ENCODE results near the gene TBX2. TPM values are rescaled to one million over a fixed set of nuclear protein-coding genes. Genes with fewer than 3 reads are reported as not detected.
A peak's percentile ranks its signal among the peaks of the same experiment; 100 is the strongest.

The TBX2 gene
- total and polyA plus RNA-seq, 9 of the 15 experiments (the other 6 are each of a cell fraction or from before 2014, with no cell fraction given) = 0.18 TPM; not detected in 8

GRCh38 chr17:61454381-61455323 is 55.0 kb downstream of the TBX2 start:
- intact Hi-C loops (cut with micrococcal nuclease) (no loop called here), in situ Hi-C loops (cut with MboI) (no loop called here)
- Histone ChIP-seq H3K4me1 (replicated peaks in 1 of 2; ENCODE audit: control insufficient read depth in 2 of 2, insufficient read depth in 2 of 2, low read length in 2 of 2) (peaks cover 0 to 35% of the 10 kb centered on the region in 2 experiments; a peak in 2 of 5 replicates), H4K20me1 (replicated peaks; ENCODE audit: control insufficient read depth, insufficient read depth, low read length) (no peaks in the 10 kb centered on the region), H3K27ac (ENCODE audit: extremely low read depth, low read depth, low read length) (no peak overlapping the region), H3K9me3 (replicated peaks; ENCODE audit: control insufficient read depth, insufficient read depth, low read depth, low read length) (no peaks in the 10 kb centered on the region), H3K36me3 (ENCODE audit: control insufficient read depth, insufficient read depth, low read length) (no peaks in the 10 kb centered on the region), H2AFZ (ENCODE audit: low read depth, low read length) (no peak overlapping the region), H3K9ac (ENCODE audit: insufficient read depth in 1 of 2, low read depth in 2 of 2, low read length in 2 of 2) (no peak overlapping the region), H3K9me1 (ENCODE audit: control insufficient read depth, insufficient read depth, low read length) (no peaks in the 10 kb centered on the region), H3K4me2 (ENCODE audit: insufficient read depth, low read length) (no peak overlapping the region), H3K79me2 (ENCODE audit: control insufficient read depth, insufficient read depth, low read length) (no peaks in the 10 kb centered on the region), H3K27me3 (ENCODE audit: control insufficient read depth in 2 of 2, insufficient read depth in 2 of 2, low read length in 2 of 2) (peaks cover 34 to 74% of the 10 kb centered on the region in 2 experiments; a peak in 4 of 5 replicates), H3K4me3 (no peak overlapping the region)
- ChIA-PET POLR2A (interaction anchor here (1.0 kb wide), 1 partner anchor 13 kb away, joined by 3 read pairs; no protein-coding TSS in a partner anchor), CTCF (ENCODE audit: low intra/inter-chr PET ratio) (interaction anchor here (0.7 kb wide), 1 partner anchor 12 kb away, joined by 3 read pairs; no protein-coding TSS in a partner anchor)
- TF ChIP-seq, protein P1, sequence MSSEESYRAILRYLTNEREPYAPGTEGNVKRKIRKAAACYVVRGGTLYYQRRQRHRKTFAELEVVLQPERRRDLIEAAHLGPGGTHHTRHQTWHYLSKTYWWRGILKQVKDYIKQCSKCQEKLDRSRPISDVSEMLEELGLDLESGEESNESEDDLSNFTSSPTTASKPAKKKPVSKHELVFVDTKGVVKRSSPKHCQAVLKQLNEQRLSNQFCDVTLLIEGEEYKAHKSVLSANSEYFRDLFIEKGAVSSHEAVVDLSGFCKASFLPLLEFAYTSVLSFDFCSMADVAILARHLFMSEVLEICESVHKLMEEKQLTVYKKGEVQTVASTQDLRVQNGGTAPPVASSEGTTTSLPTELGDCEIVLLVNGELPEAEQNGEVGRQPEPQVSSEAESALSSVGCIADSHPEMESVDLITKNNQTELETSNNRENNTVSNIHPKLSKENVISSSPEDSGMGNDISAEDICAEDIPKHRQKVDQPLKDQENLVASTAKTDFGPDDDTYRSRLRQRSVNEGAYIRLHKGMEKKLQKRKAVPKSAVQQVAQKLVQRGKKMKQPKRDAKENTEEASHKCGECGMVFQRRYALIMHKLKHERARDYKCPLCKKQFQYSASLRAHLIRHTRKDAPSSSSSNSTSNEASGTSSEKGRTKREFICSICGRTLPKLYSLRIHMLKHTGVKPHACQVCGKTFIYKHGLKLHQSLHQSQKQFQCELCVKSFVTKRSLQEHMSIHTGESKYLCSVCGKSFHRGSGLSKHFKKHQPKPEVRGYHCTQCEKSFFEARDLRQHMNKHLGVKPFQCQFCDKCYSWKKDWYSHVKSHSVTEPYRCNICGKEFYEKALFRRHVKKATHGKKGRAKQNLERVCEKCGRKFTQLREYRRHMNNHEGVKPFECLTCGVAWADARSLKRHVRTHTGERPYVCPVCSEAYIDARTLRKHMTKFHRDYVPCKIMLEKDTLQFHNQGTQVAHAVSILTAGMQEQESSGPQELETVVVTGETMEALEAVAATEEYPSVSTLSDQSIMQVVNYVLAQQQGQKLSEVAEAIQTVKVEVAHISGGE (CRISPR knock-in tag; IDR thresholded peaks at IDR 0.05) = peak in 1 of 3 experiments; percentile 62; a peak in 2 of 6 replicates
- TF ChIP-seq RFX5 (IDR thresholded peaks at IDR 0.05; ENCODE audit: low read depth, low read length) = no peak
- FAIRE-seq = no peak
- BruUV-seq (replicated peaks) = no TSS peak
- WGBS (ENCODE audit: insufficient coverage, low coverage, missing lambda C conversion rate) = 39% methylated on average over 24 of the region's 86 CpGs
- ATAC-seq = no peak
- DNase-seq (ENCODE audit: extremely low read depth in 1 of 4, low spot score in 3 of 4) = no peak
